Medulla oblongata (tissue), 1 donor: Measurements from ENCODE around the gene FXYD6.
A peak's percentile ranks its signal among the peaks of the same experiment; 100 is the strongest.
"Not testable (repeated sequence)": the region's sequence is repeated elsewhere in the genome, so short reads cannot be mapped to it uniquely, and the experiment has no call there.

Experiments
- DNase-seq: peaks from one replicate; pipeline ENCODE4 v3.0.0-alpha.2; 2015; ENCODE audit errors: extremely low spot score

Gene FXYD6

DNA sequence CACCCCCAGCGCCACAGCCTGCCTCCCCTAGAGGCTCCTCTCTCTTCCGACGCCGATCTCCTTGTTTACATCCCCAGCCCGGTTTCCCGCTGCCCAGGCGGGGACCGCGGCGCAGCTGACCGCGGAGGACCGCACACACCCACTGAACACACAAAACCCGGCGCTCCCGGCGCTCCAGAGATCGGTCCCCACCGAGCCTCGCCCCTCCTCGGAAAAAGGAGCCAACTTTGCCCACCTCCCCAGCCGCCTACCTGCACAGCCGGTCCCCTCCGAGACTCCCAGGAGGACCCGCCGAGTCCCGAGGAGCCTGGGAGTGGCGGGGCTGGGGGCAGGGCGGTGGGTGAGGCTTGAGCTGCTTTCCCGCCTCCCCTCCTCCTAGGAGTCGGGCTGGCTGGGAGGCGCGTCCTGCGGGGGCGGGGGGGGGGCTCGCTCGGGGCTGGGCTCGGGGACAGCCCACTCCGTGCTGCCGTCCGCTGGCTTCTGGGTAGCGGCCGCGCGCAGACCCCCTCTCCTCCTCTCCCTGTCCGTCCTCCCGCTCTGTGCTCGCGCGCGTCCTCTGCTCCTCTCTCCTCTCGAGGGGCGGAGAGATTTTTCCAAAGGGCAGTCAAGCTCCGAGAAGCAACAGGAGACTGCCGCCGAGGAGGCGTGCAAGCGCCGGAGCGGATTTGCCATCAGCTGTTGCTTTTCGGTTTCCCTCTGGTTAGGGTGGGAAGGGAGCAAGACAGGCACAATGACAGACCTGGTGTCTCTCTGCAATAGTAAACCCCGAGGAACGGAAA, at the start of gene FXYD6:
TSS of gene FXYD6 (minus strand) at position 318 of the 779 bp plus-strand sequence. CDS start 33,882 bp downstream, outside the sequence.
- DNase-seq, result peak; percentile 47

- DNase-seq, result not testable (repeated sequence)
Observed at GRCh38 chr11:117926166-117926565, 49.7 kb upstream of the FXYD6 start.

DNA sequence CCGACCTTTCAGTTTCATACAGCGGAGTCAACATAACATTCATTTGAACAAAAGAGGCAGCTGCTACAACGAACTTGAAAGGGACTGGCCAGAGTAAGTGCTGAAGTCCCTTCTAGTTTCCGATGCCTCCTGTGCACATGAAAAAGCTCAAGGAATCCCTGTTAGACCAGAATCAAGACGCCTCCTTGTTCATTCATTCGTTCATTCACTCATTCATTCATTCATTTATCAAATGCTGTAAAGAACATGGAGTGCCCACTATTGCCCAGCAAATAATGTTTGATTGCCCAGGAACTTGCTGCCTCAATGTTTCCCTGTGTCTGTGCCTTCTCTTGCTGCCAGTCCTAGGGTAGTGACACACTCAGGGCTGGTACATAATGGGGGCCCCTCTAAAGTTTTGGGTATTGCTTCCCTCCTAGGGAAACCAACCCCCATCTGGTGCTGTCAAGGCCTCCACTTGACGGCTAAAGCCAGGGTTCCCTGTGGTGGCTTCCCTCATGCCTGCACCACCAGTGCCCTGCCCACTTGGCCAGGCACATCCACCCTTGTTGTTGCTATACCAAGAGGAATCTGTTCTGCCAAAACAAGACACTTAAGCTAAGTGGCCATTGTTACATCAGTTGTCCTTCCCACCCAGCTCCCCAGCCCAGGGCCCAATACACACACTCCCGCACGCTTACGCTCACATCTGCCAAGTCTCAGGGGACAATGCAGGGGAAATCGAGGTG, 48.9 kb upstream of the FXYD6 start:
- no peak for DNase-seq

DNA sequence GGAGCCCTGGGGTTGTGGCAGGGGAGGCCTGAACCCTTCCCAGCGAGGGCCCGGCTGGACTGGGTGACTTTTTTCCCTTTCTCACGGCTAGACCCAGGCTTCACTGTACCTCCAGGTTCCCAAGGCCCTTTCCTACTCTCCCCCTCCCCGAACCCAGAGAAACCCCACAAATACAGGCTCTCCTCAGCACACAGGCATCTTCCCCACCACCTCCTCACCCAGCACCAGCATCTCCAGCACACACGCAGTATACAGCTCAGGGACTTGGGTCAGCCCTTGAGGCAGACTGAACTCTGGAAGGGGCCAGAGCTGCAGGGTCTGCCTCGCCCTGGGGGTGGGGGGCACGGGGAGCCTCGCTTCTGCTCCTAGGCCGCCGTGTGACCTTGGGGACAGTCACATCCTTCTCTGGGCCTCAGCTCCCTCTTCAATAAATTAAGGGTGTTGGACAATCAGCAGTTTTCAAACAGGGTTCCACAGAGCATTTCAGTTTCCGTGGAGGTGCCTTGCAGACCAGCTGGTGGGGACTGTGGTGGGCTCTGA, 48.2 kb upstream of the FXYD6 start:
- no peak for DNase-seq

- no peak for DNase-seq
Observed at GRCh38 chr11:117923773-117924172, 47.3 kb upstream of the FXYD6 start.

DNA sequence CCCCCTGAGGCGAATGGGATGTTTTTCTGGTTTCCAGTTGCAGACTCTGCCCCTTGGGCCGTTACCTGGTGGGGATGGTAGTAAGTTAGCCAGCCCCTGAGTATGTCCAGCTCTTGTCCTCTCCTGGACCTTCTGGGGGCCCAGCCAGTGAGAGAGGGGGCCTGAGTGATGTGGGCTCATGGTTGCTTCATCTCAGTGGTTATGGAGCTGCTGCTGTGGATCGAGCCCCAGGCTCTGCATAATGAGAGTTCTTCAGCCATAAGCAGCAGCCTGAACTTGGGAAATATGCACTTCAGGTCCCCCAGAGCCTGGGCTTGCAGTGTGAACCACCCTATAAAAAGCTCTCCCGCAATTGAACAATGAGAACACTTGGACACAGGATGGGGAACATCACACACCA, 46.8 kb upstream of the FXYD6 start:
- no peak for DNase-seq

- DNase-seq, result no peak
Observed at GRCh38 chr11:117921893-117922292, 45.4 kb upstream of the FXYD6 start.

- DNase-seq, result no peak
Observed at GRCh38 chr11:117921456-117921855, 45.0 kb upstream of the FXYD6 start.

GRCh38 chr11:117919781-117920221, 43.3 kb upstream of the FXYD6 start:
- no peak for DNase-seq

DNA sequence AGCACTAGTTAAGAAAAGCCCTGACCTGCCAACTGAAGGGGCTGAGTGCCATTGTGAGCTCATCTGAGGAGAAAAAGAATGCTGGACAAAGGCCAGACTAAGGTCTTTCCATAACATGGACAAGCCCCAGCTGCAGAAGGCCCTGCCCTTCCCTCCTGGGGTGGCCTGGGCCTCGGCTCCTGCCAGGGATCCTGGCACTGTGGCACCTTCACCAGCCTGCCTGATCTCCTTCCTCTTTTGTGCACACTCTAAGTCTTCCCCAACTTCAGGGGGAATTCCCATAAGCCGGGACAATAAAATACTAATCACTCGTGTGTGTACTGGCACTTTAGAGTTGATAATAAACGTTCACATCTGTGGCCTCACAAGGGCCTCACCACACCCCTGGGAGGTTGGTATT, 42.9 kb upstream of the FXYD6 start:
- no peak for DNase-seq

- no peak for DNase-seq
Observed at GRCh38 chr11:117918366-117919255, 42.2 kb upstream of the FXYD6 start.

- no peak for DNase-seq
Observed at GRCh38 chr11:117917591-117918151, 41.2 kb upstream of the FXYD6 start.

- DNase-seq, result no peak
Observed at GRCh38 chr11:117916956-117917355, 40.5 kb upstream of the FXYD6 start.

DNA sequence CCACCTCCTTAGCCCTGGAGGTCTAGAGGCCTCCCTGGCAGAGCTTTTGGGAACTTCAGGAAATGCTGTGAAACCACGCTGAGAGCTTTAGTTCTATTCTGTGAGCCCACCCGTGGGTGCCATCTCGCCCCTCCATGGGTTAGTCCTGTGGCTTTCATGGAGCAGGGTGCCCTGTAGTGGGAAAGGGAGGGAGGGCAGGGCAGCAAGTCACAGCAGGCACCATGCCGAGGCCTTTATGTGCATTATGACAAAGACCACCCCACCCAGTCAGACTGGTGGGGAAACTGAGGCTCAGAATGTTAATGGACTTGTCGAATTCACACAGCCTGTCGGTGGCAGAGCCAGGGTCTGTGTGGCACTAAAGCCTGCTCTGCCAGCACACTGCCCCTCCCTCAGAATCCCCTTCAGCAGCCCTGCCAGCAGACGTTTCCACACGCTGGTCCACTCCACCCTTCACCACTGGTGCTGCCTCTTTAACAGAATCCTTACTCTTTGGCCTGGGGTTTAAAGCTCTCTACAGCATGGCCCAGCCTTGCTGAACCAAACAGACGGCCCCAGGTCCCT, 39.3 kb upstream of the FXYD6 start:
- no peak for DNase-seq

DNA sequence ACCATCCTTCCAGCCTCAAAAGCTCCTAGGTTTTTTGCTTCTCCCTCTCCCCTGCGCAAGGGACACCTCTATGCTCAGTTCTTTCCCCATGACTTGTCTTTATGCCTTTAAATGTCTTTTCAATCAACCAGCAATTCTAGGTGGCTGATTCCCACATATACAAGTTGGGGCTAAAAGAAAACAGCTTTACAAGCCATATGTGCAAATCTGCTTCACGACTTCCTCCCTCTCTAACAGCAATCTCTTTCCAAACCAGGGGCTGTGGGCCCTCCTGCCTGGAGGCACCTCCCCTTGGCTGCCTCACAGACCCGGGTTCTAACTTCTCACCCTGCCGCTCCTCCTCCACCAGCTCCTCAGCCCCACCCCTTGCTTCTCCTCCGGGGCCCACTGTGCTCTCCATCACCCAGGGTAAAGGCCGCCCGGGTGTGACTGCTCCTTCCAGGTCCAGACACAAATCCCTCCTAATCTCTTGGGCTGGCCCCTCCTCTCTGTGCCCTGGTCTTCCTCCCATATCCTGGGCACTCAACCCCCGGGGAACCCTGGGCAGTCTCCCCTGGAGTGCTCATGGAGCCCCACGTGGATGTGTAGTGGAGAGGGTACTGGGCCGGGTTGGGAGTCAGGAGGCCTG, 38.6 kb upstream of the FXYD6 start:
- no peak for DNase-seq

GRCh38 chr11:117914398-117914761, 37.9 kb upstream of the FXYD6 start:
- no peak for DNase-seq

- no peak for DNase-seq
Observed at GRCh38 chr11:117913736-117914397, 37.4 kb upstream of the FXYD6 start.

- DNase-seq, result no peak
Observed at GRCh38 chr11:117912497-117912896, 36.0 kb upstream of the FXYD6 start.

DNA sequence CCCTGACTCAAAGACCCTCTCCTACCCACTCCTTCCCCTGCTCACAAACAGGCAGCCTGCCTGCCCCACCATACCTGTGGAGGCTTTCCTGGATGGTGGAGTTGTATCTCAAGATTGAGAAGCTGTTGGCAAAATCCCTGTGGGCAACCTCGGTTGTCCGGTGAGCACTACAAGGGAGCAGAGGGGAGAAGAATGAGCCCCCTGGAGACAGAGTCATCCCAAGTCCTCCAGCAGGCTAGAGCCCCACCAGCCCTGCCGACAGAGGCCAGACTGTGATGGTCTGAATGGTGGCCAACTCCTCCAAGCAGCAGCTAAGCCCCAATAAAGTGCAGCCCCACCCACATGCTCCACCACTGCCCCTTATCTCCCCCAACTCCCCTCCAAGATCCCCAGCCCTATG, 35.2 kb upstream of the FXYD6 start:
- no peak for DNase-seq
